UCSD-AML1 (cell line): ENCODE measurements around the gene PYGB.

ENCODE experiments used
- DNase-seq: peaks from one replicate; lab custom pipeline; 2025; ENCODE audit not compliant: unreplicated experiment; lab: John Stamatoyannopoulos, UW

The PYGB gene

GRCh38 chr20:25293910-25294458 is 46.1 kb downstream of the PYGB start:
- no peak for DNase-seq

GRCh38 chr20:25294459-25295385 is 46.8 kb downstream of the PYGB start:
- DNase-seq = peak; percentile 42

- no peak for DNase-seq
Measured at GRCh38 chr20:25295386-25296093, 47.7 kb downstream of the PYGB start.

- peak; percentile 15 for DNase-seq
Measured at GRCh38 chr20:25296094-25297093, 48.5 kb downstream of the PYGB start.

GRCh38 chr20:25297141-25297905 is 49.4 kb downstream of the PYGB start:
- DNase-seq = no peak

GRCh38 chr20:25299806-25300205 is 51.9 kb downstream of the PYGB start:
- DNase-seq = no peak

GRCh38 chr20:25300496-25301170 is 52.7 kb downstream of the PYGB start:
- no peak for DNase-seq

GRCh38 chr20:25301357-25301920 is 53.6 kb downstream of the PYGB start:
- DNase-seq = no peak

GRCh38 chr20:25302596-25302995 is 54.7 kb downstream of the PYGB start:
- DNase-seq = no peak

GRCh38 chr20:25303292-25304024 is 55.6 kb downstream of the PYGB start:
- DNase-seq = no peak

GRCh38 chr20:25304025-25304549 is 56.2 kb downstream of the PYGB start:
- no peak for DNase-seq

- no peak for DNase-seq
Measured at GRCh38 chr20:25306991-25307903, 59.4 kb downstream of the PYGB start.

- DNase-seq = no peak
Measured at GRCh38 chr20:25308083-25308491, 60.2 kb downstream of the PYGB start.

GRCh38 chr20:25308671-25309394 is 60.9 kb downstream of the PYGB start:
- no peak for DNase-seq

- no peak for DNase-seq
Measured at GRCh38 chr20:25309395-25310267, 61.7 kb downstream of the PYGB start.
